Keratinocyte (primary cell): Measurements from ENCODE around the gene EFHD2.

Source experiments
- EZH2 ChIP-seq: IDR thresholded peaks from one replicate; pipeline ENCODE4 v1.6.1; 2012; ENCODE audit warnings: inconsistent platforms, mild to moderate bottlenecking, low read length, moderate library complexity
- TF ChIP-seq, protein P1 (sequence below), 3 experiments: IDR thresholded peaks in 1 of 3; conservative IDR thresholded peaks in 1 of 3; optimal IDR thresholded peaks in 1 of 3; 2 replicates in 2 of 3; 3 replicates in 1 of 3; pipeline versions ENCODE3 to v1.5.1; 2011; ENCODE audit warnings: low read length in 3 of 3, mild to moderate bottlenecking in 3 of 3, moderate library complexity in 2 of 3, control low read depth in 1 of 3, inconsistent platforms in 1 of 3; ENCODE audit not compliant: insufficient read depth in 2 of 3; ENCODE audit errors: extremely low read depth in 1 of 3

GRCh38 chr1:15441247-15441646 lies 31.6 kb downstream of the EFHD2 start:
- no peak for TF ChIP-seq EZH2
- TF ChIP-seq, protein P1, sequence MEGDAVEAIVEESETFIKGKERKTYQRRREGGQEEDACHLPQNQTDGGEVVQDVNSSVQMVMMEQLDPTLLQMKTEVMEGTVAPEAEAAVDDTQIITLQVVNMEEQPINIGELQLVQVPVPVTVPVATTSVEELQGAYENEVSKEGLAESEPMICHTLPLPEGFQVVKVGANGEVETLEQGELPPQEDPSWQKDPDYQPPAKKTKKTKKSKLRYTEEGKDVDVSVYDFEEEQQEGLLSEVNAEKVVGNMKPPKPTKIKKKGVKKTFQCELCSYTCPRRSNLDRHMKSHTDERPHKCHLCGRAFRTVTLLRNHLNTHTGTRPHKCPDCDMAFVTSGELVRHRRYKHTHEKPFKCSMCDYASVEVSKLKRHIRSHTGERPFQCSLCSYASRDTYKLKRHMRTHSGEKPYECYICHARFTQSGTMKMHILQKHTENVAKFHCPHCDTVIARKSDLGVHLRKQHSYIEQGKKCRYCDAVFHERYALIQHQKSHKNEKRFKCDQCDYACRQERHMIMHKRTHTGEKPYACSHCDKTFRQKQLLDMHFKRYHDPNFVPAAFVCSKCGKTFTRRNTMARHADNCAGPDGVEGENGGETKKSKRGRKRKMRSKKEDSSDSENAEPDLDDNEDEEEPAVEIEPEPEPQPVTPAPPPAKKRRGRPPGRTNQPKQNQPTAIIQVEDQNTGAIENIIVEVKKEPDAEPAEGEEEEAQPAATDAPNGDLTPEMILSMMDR (optimal IDR thresholded peaks at IDR 0.05 in 1 of 3, IDR thresholded peaks at IDR 0.05 in 1 of 3, conservative IDR thresholded peaks at IDR 0.05 in 1 of 3; ENCODE audit: extremely low read depth in 1 of 3, insufficient read depth in 2 of 3, low read length in 3 of 3) = no peak
